Measurements from ENCODE around the gene ANKRD61. TPM values are rescaled to one million over a fixed set of nuclear protein-coding genes. Genes with fewer than 3 reads are reported as not detected.
"Not testable (repeated sequence)": the region's sequence is repeated elsewhere in the genome, so short reads cannot be mapped to it uniquely, and the experiment has no call there.

Gene ANKRD61
- total RNA-seq, 2 experiments from 2014 or later = 0.27 to 0.32 TPM

DNA sequence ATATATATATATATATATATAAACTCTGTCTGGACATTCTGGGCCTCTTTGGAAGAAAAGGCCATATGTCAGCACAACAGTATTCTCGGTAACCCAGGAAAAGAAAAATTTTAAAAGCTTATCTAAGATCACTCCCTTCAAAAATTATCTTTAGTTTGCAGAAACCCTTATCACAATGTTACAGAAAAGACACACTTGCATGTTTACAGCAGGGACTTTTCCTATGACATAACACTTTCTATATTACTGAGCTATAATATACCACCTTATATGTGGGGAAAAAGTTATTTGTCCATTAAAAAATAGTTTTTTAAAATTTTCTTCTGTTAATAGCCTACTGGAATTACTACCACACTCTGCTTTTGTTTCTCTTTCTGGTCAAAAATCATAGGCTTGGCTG, 25.4 kb downstream of the ANKRD61 start:
- peaks cover 20% of the 10 kb centered on the region for H3K4me1 ChIP-seq (ENCODE audit: insufficient read depth, low read length, poor library complexity, severe bottlenecking)
- no peak overlapping the region for H2AFZ ChIP-seq (ENCODE audit: low read length)
- CTCF ChIA-PET (ENCODE audit: unreplicated experiment) = no interaction called here
- H3K9me2 ChIP-seq (ENCODE audit: insufficient read depth, low read length) = no peaks in the 10 kb centered on the region
- H3K4me2 ChIP-seq (ENCODE audit: low read length) = peak overlapping the region; percentile 85
- POLR2A ChIA-PET = interaction anchor here (0.6 to 1.7 kb wide), 12 partner anchors 9 to 801 kb away, joined by 3 to 8 read pairs (median 4); partner anchors contain the start of genes AIMP2 and PMS2
- peaks cover 25% of the 10 kb centered on the region for H3K79me2 ChIP-seq (ENCODE audit: insufficient read depth, low read depth, low read length)
- intact Hi-C loops (cut with micrococcal nuclease; ENCODE audit: unreplicated experiment) = no loop called here
- H4K20me1 ChIP-seq (ENCODE audit: insufficient read depth, low read length) = no peaks in the 10 kb centered on the region; the same call in 1 of the 2 replicates
- H3K36me3 ChIP-seq (ENCODE audit: insufficient read depth, low read length) = peaks cover 43% of the 10 kb centered on the region
- no peak overlapping the region for H3K27ac ChIP-seq (ENCODE audit: low read depth, low read length, poor library complexity, severe bottlenecking)
- no peak for DNase-seq (ENCODE audit: low spot score)
- peak overlapping the region; percentile 99 for H3K4me3 ChIP-seq (ENCODE audit: low read depth, low read length, poor library complexity, severe bottlenecking)
- no peak for TF ChIP-seq EZH2phosphoT487 (IDR thresholded peaks at IDR 0.05; ENCODE audit: borderline replicate concordance, low read depth, low read length)
- TF ChIP-seq, protein P1, sequence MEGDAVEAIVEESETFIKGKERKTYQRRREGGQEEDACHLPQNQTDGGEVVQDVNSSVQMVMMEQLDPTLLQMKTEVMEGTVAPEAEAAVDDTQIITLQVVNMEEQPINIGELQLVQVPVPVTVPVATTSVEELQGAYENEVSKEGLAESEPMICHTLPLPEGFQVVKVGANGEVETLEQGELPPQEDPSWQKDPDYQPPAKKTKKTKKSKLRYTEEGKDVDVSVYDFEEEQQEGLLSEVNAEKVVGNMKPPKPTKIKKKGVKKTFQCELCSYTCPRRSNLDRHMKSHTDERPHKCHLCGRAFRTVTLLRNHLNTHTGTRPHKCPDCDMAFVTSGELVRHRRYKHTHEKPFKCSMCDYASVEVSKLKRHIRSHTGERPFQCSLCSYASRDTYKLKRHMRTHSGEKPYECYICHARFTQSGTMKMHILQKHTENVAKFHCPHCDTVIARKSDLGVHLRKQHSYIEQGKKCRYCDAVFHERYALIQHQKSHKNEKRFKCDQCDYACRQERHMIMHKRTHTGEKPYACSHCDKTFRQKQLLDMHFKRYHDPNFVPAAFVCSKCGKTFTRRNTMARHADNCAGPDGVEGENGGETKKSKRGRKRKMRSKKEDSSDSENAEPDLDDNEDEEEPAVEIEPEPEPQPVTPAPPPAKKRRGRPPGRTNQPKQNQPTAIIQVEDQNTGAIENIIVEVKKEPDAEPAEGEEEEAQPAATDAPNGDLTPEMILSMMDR (conservative IDR thresholded peaks at IDR 0.05; ENCODE audit: low read length) = no peak
- BruUV-seq (replicated peaks) = no TSS peak
- H3K9me3 ChIP-seq (ENCODE audit: low read length) = no peaks in the 10 kb centered on the region

DNA sequence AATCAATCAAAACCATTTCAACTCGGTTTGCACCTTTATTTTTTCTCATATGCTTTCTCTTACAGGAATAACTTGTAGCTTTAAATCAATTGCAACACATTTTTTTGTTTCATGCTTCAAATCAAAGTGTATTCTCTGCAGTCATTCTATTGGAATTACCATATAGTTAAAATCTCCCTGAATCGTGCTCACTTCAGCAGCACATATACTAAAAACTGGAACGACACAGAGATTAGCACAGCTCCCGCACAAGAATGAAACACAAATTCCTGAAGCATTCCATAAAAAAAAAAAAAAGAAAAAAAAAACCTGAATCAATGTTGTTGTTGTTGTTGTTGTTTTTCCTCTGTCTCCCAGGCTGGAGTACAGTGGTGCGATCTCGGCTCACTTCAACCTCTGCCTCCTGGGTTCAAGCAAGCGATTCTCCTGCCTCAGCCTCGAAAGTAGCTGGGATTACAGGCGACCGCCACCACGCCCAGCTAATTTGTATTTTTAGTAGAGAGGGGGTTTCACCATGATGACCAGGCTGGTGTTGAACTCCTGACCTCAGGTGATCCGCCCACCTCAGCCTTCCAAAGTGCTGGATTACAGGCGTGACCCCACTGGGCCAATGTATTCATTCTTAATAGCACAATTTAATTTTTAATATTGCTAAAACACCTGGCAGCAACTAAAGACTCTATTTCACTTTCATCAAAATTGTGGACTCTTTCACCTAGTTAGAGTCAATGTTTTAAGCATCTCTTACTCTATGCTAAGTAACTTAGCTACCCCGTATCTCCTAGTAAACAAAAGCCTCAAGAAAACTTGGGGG, 26.3 kb downstream of the ANKRD61 start:
- H3K27ac ChIP-seq (ENCODE audit: low read depth, low read length, poor library complexity, severe bottlenecking) = no peak overlapping the region
- H4K20me1 ChIP-seq (ENCODE audit: insufficient read depth, low read length) = no peaks in the 10 kb centered on the region; the same call in 1 of the 2 replicates
- peaks cover 34% of the 10 kb centered on the region for H3K36me3 ChIP-seq (ENCODE audit: insufficient read depth, low read length)
- TF ChIP-seq EZH2phosphoT487 (IDR thresholded peaks at IDR 0.05; ENCODE audit: borderline replicate concordance, low read depth, low read length) = no peak
- no peak overlapping the region for H2AFZ ChIP-seq (ENCODE audit: low read length)
- no peak for DNase-seq (ENCODE audit: low spot score)
- ChIA-PET POLR2A (interaction anchor here (0.5 to 1.7 kb wide), 14 partner anchors 8 to 309 kb away, joined by 3 to 8 read pairs (median 4); partner anchors contain the start of genes AIMP2 and PMS2), CTCF (ENCODE audit: unreplicated experiment) (no interaction called here)
- no peaks in the 10 kb centered on the region for H3K9me3 ChIP-seq (ENCODE audit: low read length)
- TSS peak; percentile 72 for BruUV-seq (replicated peaks)
- H3K4me3 ChIP-seq (ENCODE audit: low read depth, low read length, poor library complexity, severe bottlenecking) = peak overlapping the region; percentile 99
- peaks cover 20% of the 10 kb centered on the region for H3K4me1 ChIP-seq (ENCODE audit: insufficient read depth, low read length, poor library complexity, severe bottlenecking)
- H3K9me2 ChIP-seq (ENCODE audit: insufficient read depth, low read length) = no peaks in the 10 kb centered on the region
- peaks cover 25% of the 10 kb centered on the region for H3K79me2 ChIP-seq (ENCODE audit: insufficient read depth, low read depth, low read length)
- peak overlapping the region; percentile 85 for H3K4me2 ChIP-seq (ENCODE audit: low read length)
- intact Hi-C loops (cut with micrococcal nuclease; ENCODE audit: unreplicated experiment) = no loop called here

DNA sequence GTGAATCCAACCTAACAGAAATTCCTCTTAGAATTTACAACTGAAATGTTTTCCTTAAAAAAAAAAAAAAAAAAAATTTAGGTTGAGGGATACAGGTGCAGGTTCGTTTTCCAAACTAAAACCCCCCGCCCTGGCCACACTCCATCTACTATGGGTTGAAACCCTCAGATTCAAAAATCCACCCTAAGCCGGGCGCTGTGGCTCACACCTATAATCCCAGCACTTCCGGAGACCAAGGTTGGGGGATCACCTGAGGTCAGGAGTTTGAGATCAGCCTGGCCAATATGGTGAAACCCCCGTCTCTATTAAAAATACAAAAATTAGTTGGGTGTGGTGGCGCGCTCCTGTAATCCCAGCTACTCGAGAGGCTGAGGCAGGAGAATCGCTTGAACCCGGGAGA, 28.8 kb downstream of the ANKRD61 start:
- DNase-seq (ENCODE audit: low spot score); intact Hi-C loops (cut with micrococcal nuclease; ENCODE audit: unreplicated experiment); H3K9me3 ChIP-seq (ENCODE audit: low read length); H3K4me2 ChIP-seq (ENCODE audit: low read length); H3K4me3 ChIP-seq (ENCODE audit: low read depth, low read length, poor library complexity, severe bottlenecking); H3K27ac ChIP-seq (ENCODE audit: low read depth, low read length, poor library complexity, severe bottlenecking); H4K20me1 ChIP-seq (ENCODE audit: insufficient read depth, low read length); H3K9me2 ChIP-seq (ENCODE audit: insufficient read depth, low read length); BruUV-seq (replicated peaks); CTCF ChIA-PET (ENCODE audit: unreplicated experiment): not testable (repeated sequence)
- Histone ChIP-seq H3K79me2 (ENCODE audit: insufficient read depth, low read depth, low read length) (peaks cover 25% of the 10 kb centered on the region), H3K36me3 (ENCODE audit: insufficient read depth, low read length) (peaks cover 12% of the 10 kb centered on the region), H2AFZ (ENCODE audit: low read length) (peak overlapping the region; percentile 86; the same call in 1 of the 2 replicates), H3K4me1 (ENCODE audit: insufficient read depth, low read length, poor library complexity, severe bottlenecking) (peaks cover 20% of the 10 kb centered on the region)
- POLR2A ChIA-PET = interaction anchor here (0.6 kb wide), 1 partner anchor 12 kb away, joined by 4 read pairs; no protein-coding TSS in a partner anchor
